HUES6 (cell line): ENCODE results near the gene PLPP6.

Experiments
- H3K27ac ChIP-seq: 2 replicates; pipeline ENCODE4 v1.7.0; 2013; ENCODE audit warnings: low read depth, mild to moderate bottlenecking, low read length, inconsistent platforms
- H3K27me3 ChIP-seq: 2 replicates; pipeline ENCODE4 v1.6.1; 2013; ENCODE audit warnings: low read length; ENCODE audit not compliant: control insufficient read depth, insufficient read depth
- H3K36me3 ChIP-seq: 2 replicates; pipeline ENCODE4 v1.6.1; 2013; ENCODE audit warnings: low read length; ENCODE audit not compliant: control insufficient read depth, insufficient read depth
- H3K4me1 ChIP-seq: 2 replicates; pipeline ENCODE4 v1.6.1; 2013; ENCODE audit warnings: low read length; ENCODE audit not compliant: control insufficient read depth, insufficient read depth
- H3K4me3 ChIP-seq: 2 replicates; pipeline ENCODE4 v1.5.1; 2013; ENCODE audit warnings: low read depth, low read length
- H3K9ac ChIP-seq: one replicate; pipeline ENCODE4 v1.6.1; 2013; ENCODE audit warnings: mild to moderate bottlenecking, low read length
- H3K9me3 ChIP-seq: 2 replicates; pipeline ENCODE4 v1.6.1; 2013; ENCODE audit warnings: low read depth, low read length; ENCODE audit not compliant: control insufficient read depth, insufficient read depth

The PLPP6 gene

GRCh38 chr9:4662989-4663792 lies 1.1 kb downstream of the PLPP6 start:
- Histone ChIP-seq H3K4me3 (peak overlapping the region; percentile 80), H3K27me3 (peaks cover 6% of the 10 kb centered on the region; the same call in 1 of the 2 replicates), H3K27ac (no peak overlapping the region), H3K9ac (peak overlapping the region; percentile 51), H3K36me3 (no peaks in the 10 kb centered on the region), H3K9me3 (no peaks in the 10 kb centered on the region), H3K4me1 (peaks cover 32% of the 10 kb centered on the region)

- Histone ChIP-seq H3K4me3 (peak overlapping the region; percentile 80), H3K4me1 (peaks cover 32% of the 10 kb centered on the region), H3K27ac (no peak overlapping the region), H3K9ac (no peak overlapping the region), H3K36me3 (no peaks in the 10 kb centered on the region), H3K9me3 (no peaks in the 10 kb centered on the region), H3K27me3 (peaks cover 6% of the 10 kb centered on the region; the same call in 1 of the 2 replicates)
These were observed 1.9 kb downstream of the PLPP6 start for GRCh38 chr9:4663956-4664355.

- H3K36me3 ChIP-seq, result no peaks in the 10 kb centered on the region
- peaks cover 32% of the 10 kb centered on the region for H3K4me1 ChIP-seq
- peaks cover 6% of the 10 kb centered on the region; the same call in 1 of the 2 replicates for H3K27me3 ChIP-seq
- H3K9ac ChIP-seq, result no peak overlapping the region
- H3K4me3 ChIP-seq, result peak overlapping the region; percentile 80
- no peak overlapping the region for H3K27ac ChIP-seq
- H3K9me3 ChIP-seq, result no peaks in the 10 kb centered on the region
These were observed 3.3 kb downstream of the PLPP6 start for GRCh38 chr9:4665357-4665756.

- no peaks in the 10 kb centered on the region for H3K9me3 ChIP-seq
- H3K27ac ChIP-seq, result no peak within 1 kb of the TSS
- H3K4me1 ChIP-seq, result peaks cover 38% of the 10 kb centered on the region
- H3K9ac ChIP-seq, result peak within 1 kb of the TSS; percentile 38
- peak within 1 kb of the TSS; percentile 80 for H3K4me3 ChIP-seq
- peaks cover 6% of the 10 kb centered on the region; the same call in 1 of the 2 replicates for H3K27me3 ChIP-seq
- H3K36me3 ChIP-seq, result no peaks in the 10 kb centered on the region
These were observed 4.1 kb downstream of the PLPP6 start, which contains the start of gene SPATA6L for GRCh38 chr9:4666042-4666699. SPATA6L (minus strand) TSS chr9:4666480; CDS start chr9:4666250, 230 bp downstream.

- Histone ChIP-seq H3K4me1 (peaks cover 38% of the 10 kb centered on the region), H3K27ac (no peak overlapping the region), H3K4me3 (no peak overlapping the region), H3K9me3 (no peaks in the 10 kb centered on the region), H3K9ac (no peak overlapping the region), H3K27me3 (peaks cover 6% of the 10 kb centered on the region; the same call in 1 of the 2 replicates), H3K36me3 (no peaks in the 10 kb centered on the region)
These were observed 5.6 kb downstream of the PLPP6 start for GRCh38 chr9:4667681-4668080.

- no peak overlapping the region for H3K4me3 ChIP-seq
- no peaks in the 10 kb centered on the region for H3K36me3 ChIP-seq
- H3K27me3 ChIP-seq, result peaks cover 6% of the 10 kb centered on the region; the same call in 1 of the 2 replicates
- peaks cover 31% of the 10 kb centered on the region for H3K4me1 ChIP-seq
- no peak overlapping the region for H3K9ac ChIP-seq
- H3K9me3 ChIP-seq, result no peaks in the 10 kb centered on the region
- no peak overlapping the region for H3K27ac ChIP-seq
These were observed 6.5 kb downstream of the PLPP6 start for GRCh38 chr9:4668604-4669003.

GRCh38 chr9:4669890-4670289 lies 7.8 kb downstream of the PLPP6 start:
- H3K9ac ChIP-seq, result no peak overlapping the region
- peaks cover 19% of the 10 kb centered on the region for H3K4me1 ChIP-seq
- no peak overlapping the region for H3K4me3 ChIP-seq
- H3K36me3 ChIP-seq, result no peaks in the 10 kb centered on the region
- H3K27ac ChIP-seq, result no peak overlapping the region
- no peaks in the 10 kb centered on the region for H3K9me3 ChIP-seq
- peaks cover 6% of the 10 kb centered on the region; the same call in 1 of the 2 replicates for H3K27me3 ChIP-seq

- Histone ChIP-seq H3K9me3 (no peaks in the 10 kb centered on the region), H3K4me3 (no peak overlapping the region), H3K27ac (no peak overlapping the region), H3K27me3 (peaks cover 6% of the 10 kb centered on the region; the same call in 1 of the 2 replicates), H3K9ac (no peak overlapping the region), H3K36me3 (no peaks in the 10 kb centered on the region), H3K4me1 (peaks cover 12% of the 10 kb centered on the region)
These were observed 8.5 kb downstream of the PLPP6 start for GRCh38 chr9:4670591-4670990.

- Histone ChIP-seq H3K36me3 (no peaks in the 10 kb centered on the region), H3K4me1 (peaks cover 6% of the 10 kb centered on the region; the same call in 1 of the 2 replicates), H3K4me3 (no peak overlapping the region), H3K27me3 (peaks cover 2% of the 10 kb centered on the region; the same call in 1 of the 2 replicates), H3K9me3 (no peaks in the 10 kb centered on the region), H3K9ac (no peak overlapping the region), H3K27ac (no peak overlapping the region)
These were observed 9.6 kb downstream of the PLPP6 start for GRCh38 chr9:4671737-4672136.

- H3K9me3 ChIP-seq, result no peaks in the 10 kb centered on the region
- H3K9ac ChIP-seq, result no peak overlapping the region
- peaks cover 18% of the 10 kb centered on the region for H3K4me1 ChIP-seq
- no peaks in the 10 kb centered on the region for H3K27me3 ChIP-seq
- no peak overlapping the region for H3K4me3 ChIP-seq
- no peaks in the 10 kb centered on the region for H3K36me3 ChIP-seq
- no peak overlapping the region for H3K27ac ChIP-seq
These were observed 12.7 kb downstream of the PLPP6 start for GRCh38 chr9:4674783-4675182.

- Histone ChIP-seq H3K27me3 (no peaks in the 10 kb centered on the region), H3K27ac (no peak overlapping the region), H3K9ac (no peak overlapping the region), H3K4me3 (no peak overlapping the region), H3K9me3 (no peaks in the 10 kb centered on the region), H3K36me3 (no peaks in the 10 kb centered on the region), H3K4me1 (peaks cover 16% of the 10 kb centered on the region)
These were observed 15.3 kb downstream of the PLPP6 start for GRCh38 chr9:4677392-4677791.
